HEK293T (cell line): Measurements from ENCODE around the gene FCGR3A.
"Not testable (repeated sequence)": the region's sequence is repeated elsewhere in the genome, so short reads cannot be mapped to it uniquely, and the experiment has no call there.

Experiments
- ARNT ChIP-seq: fragments of 450-650 bp; IDR thresholded peaks from 2 replicates; pipeline ENCODE4 v1.6.1; 2017; ENCODE audit warnings: mild to moderate bottlenecking
- BHLHE40 ChIP-seq: fragments of 450-650 bp; IDR thresholded peaks from 2 replicates; pipeline ENCODE4 v1.6.1; 2016; ENCODE audit warnings: mild to moderate bottlenecking, moderate library complexity, borderline replicate concordance
- CTBP1 ChIP-seq: fragments of 450-650 bp; IDR thresholded peaks from 2 replicates; pipeline ENCODE4 v1.6.1; 2016; ENCODE audit warnings: borderline replicate concordance
- ELF4 ChIP-seq: fragments of 450-650 bp; IDR thresholded peaks from 2 replicates; pipeline ENCODE4 v1.6.1; 2017; ENCODE audit warnings: antibody characterized with exemption
- FOXA1 ChIP-seq: fragments of 450-650 bp; IDR thresholded peaks from 2 replicates; pipeline ENCODE4 v1.6.1; 2016; ENCODE audit warnings: mild to moderate bottlenecking
- FOXM1 ChIP-seq: fragments of 450-650 bp; IDR thresholded peaks from 2 replicates; pipeline ENCODE4 v1.6.1; 2017; ENCODE audit warnings: mild to moderate bottlenecking, borderline replicate concordance
- HDGF ChIP-seq: fragments of 450-650 bp; IDR thresholded peaks from 2 replicates; pipeline ENCODE4 v1.6.1; 2017; ENCODE audit warnings: antibody characterized with exemption, borderline replicate concordance
- L3MBTL2 ChIP-seq: fragments of 450-650 bp; conservative IDR thresholded peaks from 2 replicates; pipeline ENCODE4 v1.6.1; 2016; ENCODE audit warnings: mild to moderate bottlenecking
- NFRKB ChIP-seq: fragments of 450-650 bp; IDR thresholded peaks from 2 replicates; pipeline ENCODE4 v1.6.1; 2016; ENCODE audit warnings: mild to moderate bottlenecking, moderate library complexity
- PKNOX1 ChIP-seq: fragments of 450-650 bp; IDR thresholded peaks from 2 replicates; pipeline ENCODE4 v1.6.1; 2016
- SUZ12 ChIP-seq: fragments of 450-650 bp; IDR thresholded peaks from 2 replicates; pipeline ENCODE4 v1.6.1; 2016; ENCODE audit warnings: mild to moderate bottlenecking
- TARDBP ChIP-seq: fragments of 450-650 bp; IDR thresholded peaks from 2 replicates; pipeline ENCODE4 v1.6.1; 2016

- not testable (repeated sequence) for TF ChIP-seq FOXM1, NFRKB, TARDBP, SUZ12, PKNOX1, BHLHE40, FOXA1, L3MBTL2, ARNT, HDGF, ELF4, CTBP1
Observed at GRCh38 chr1:161553631-161554030, 4.0 kb upstream of the FCGR3A start.
